Body of pancreas (tissue), 4 donors: ENCODE measurements around the gene SOCS6. TPM values are rescaled to one million over a fixed set of nuclear protein-coding genes. Genes with fewer than 3 reads are reported as not detected.

Experiments
- ATAC-seq: fragments of 150-250 bp; one replicate; pipeline ENCODE4 v1.9.1; 2016
- DNase-seq, 4 donors: peaks; one replicate each; pipeline ENCODE4 v3.0.0-alpha.2; 2019
- H3K27ac ChIP-seq, 4 donors: fragments of 200-600 bp; sonication (generic); 1 replicate in 3 of 4; 2 replicates in 1 of 4; pipeline versions ENCODE4 v1.5.1 to v1.6.1; 2016 to 2019; ENCODE audit warnings: mild to moderate bottlenecking in 1 of 4, mixed read lengths in 1 of 4, moderate library complexity in 1 of 4
- H3K27me3 ChIP-seq, 2 donors: fragments of 200-600 bp; sonication (generic); one replicate each; pipeline ENCODE4 v1.6.0; 2016; ENCODE audit warnings: mild to moderate bottlenecking in 1 of 2
- H3K36me3 ChIP-seq, 2 donors: fragments of 200-600 bp; sonication (generic); replicated peaks in 1 of 2; 2 replicates each; pipeline ENCODE4 v1.5.1; 2016; ENCODE audit warnings: low read depth in 2 of 2; ENCODE audit not compliant: insufficient read depth in 1 of 2
- H3K4me1 ChIP-seq: fragments of 200-600 bp; sonication (generic); one replicate; pipeline ENCODE4 v1.6.0; 2016
- H3K4me3 ChIP-seq, 2 donors: fragments of 200-600 bp; sonication (generic); 1 replicate in 1 of 2; 2 replicates in 1 of 2; pipeline ENCODE4 v1.5.1; 2016 to 2019
- H3K9me3 ChIP-seq, 3 donors: fragments of 200-600 bp; sonication (generic); 1 replicate in 2 of 3; 2 replicates in 1 of 3; pipeline ENCODE4 v1.5.1; 2016
- CTCF ChIP-seq, 7 experiments: fragments of 450-650 bp in 4 of 7; fragments of 200-600 bp in 3 of 7; sonication (generic) in 3 of 7; IDR thresholded peaks; one replicate each; pipeline ENCODE4 v1.5.1; 2016 to 2019; ENCODE audit warnings: antibody characterized with exemption in 7 of 7
- POLR2A ChIP-seq, 3 donors: fragments of 450-650 bp; IDR thresholded peaks; one replicate each; pipeline ENCODE4 v1.6.1; 2016; ENCODE audit warnings: antibody characterized with exemption in 3 of 3, mild to moderate bottlenecking in 2 of 3
- WGBS, 2 donors: methylation state at CpG; one replicate each; pipeline ENCODE4 v1.1.5; 2017; 5-methylcytosine and 5-hydroxymethylcytosine counted together
- intact Hi-C: fragments of 100-400 bp; cut with DNase I; formaldehyde crosslinking; loops from one replicate; pipeline ENCODE4 v1.15.1; 2023
- total RNA-seq, 2 donors: library from RNA; depleted of rRNA; stranded (reverse); fragments of >200 nt; gene quantifications; one replicate each; pipeline ENCODE4 v1.1.0, GENCODE V29; 2016

Gene SOCS6
- total RNA-seq, 2 donors from 2014 or later, result 7.3 to 17.9 TPM

- 93 to 95% methylated on average over 6 of the region's 6 CpGs for WGBS, 2 donors
- Histone ChIP-seq H3K27ac (no peak overlapping the region), H3K36me3 (no peaks in the 10 kb centered on the region), H3K27me3 (no peaks in the 10 kb centered on the region), H3K9me3 (no peaks in the 10 kb centered on the region), H3K4me3 (no peak overlapping the region), H3K4me1 (no peaks in the 10 kb centered on the region)
- DNase-seq, result no peak
- TF ChIP-seq POLR2A (IDR thresholded peaks at IDR 0.05) (no peak), CTCF (IDR thresholded peaks at IDR 0.05) (no peak)
- intact Hi-C loops, result no loop called here
- no peak for ATAC-seq
Measured at GRCh38 chr18:70359071-70359470, 70.2 kb downstream of the SOCS6 start.

- Histone ChIP-seq H3K27me3 (no peaks in the 10 kb centered on the region), H3K4me1 (no peaks in the 10 kb centered on the region), H3K4me3 (no peak overlapping the region), H3K36me3 (no peaks in the 10 kb centered on the region), H3K9me3 (no peaks in the 10 kb centered on the region), H3K27ac (no peak overlapping the region)
- DNase-seq (no peak), ATAC-seq (no peak)
- TF ChIP-seq CTCF (IDR thresholded peaks at IDR 0.05) (no peak), POLR2A (IDR thresholded peaks at IDR 0.05) (no peak)
- WGBS, 2 donors, result 70 to 88% methylated on average over 4 of the region's 4 CpGs
- intact Hi-C loops, result no loop called here
Measured at GRCh38 chr18:70362258-70362657, 73.4 kb downstream of the SOCS6 start.

GRCh38 chr18:70363861-70364260 lies 75.0 kb downstream of the SOCS6 start:
- 77 to 86% methylated on average over 2 of the region's 2 CpGs for WGBS, 2 donors
- intact Hi-C loops, result no loop called here
- H3K9me3 ChIP-seq, result no peaks in the 10 kb centered on the region
- no peak overlapping the region for H3K4me3 ChIP-seq
- H3K27me3 ChIP-seq, result no peaks in the 10 kb centered on the region
- ATAC-seq, result no peak
- TF ChIP-seq CTCF (IDR thresholded peaks at IDR 0.05) (no peak), POLR2A (IDR thresholded peaks at IDR 0.05) (no peak)
- no peaks in the 10 kb centered on the region for H3K36me3 ChIP-seq
- no peak overlapping the region for H3K27ac ChIP-seq
- no peak for DNase-seq
- no peaks in the 10 kb centered on the region for H3K4me1 ChIP-seq

- intact Hi-C loops, result no loop called here
- no peak overlapping the region for H3K4me3 ChIP-seq
- H3K36me3 ChIP-seq, result no peaks in the 10 kb centered on the region
- no peak for TF ChIP-seq POLR2A (IDR thresholded peaks at IDR 0.05)
- TF ChIP-seq CTCF (IDR thresholded peaks at IDR 0.05), result no peak
- ATAC-seq, result no peak
- no peaks in the 10 kb centered on the region for H3K27me3 ChIP-seq
- DNase-seq, result no peak
- no peak overlapping the region for H3K27ac ChIP-seq
- H3K4me1 ChIP-seq, result no peaks in the 10 kb centered on the region
- no peaks in the 10 kb centered on the region for H3K9me3 ChIP-seq
- WGBS, 2 donors, result 87 to 89% methylated on average over 3 of the region's 3 CpGs
Measured at GRCh38 chr18:70365361-70365760, 76.5 kb downstream of the SOCS6 start.

GRCh38 chr18:70366174-70366573 lies 77.3 kb downstream of the SOCS6 start:
- WGBS, 2 donors, result 61 to 72% methylated on average over 2 of the region's 2 CpGs
- ATAC-seq (no peak), DNase-seq (no peak)
- H3K27me3 ChIP-seq, result no peaks in the 10 kb centered on the region
- no peak overlapping the region for H3K4me3 ChIP-seq
- H3K4me1 ChIP-seq, result no peaks in the 10 kb centered on the region
- intact Hi-C loops, result no loop called here
- H3K36me3 ChIP-seq, result no peaks in the 10 kb centered on the region
- H3K9me3 ChIP-seq, result no peaks in the 10 kb centered on the region
- TF ChIP-seq POLR2A (IDR thresholded peaks at IDR 0.05), result no peak
- no peak overlapping the region for H3K27ac ChIP-seq
